CD1c-positive myeloid dendritic cell (primary cell): ENCODE data around the gene GIMAP8.
"Not testable (repeated sequence)": the region's sequence is repeated elsewhere in the genome, so short reads cannot be mapped to it uniquely, and the experiment has no call there.

Source experiments
- DNase-seq: peaks from one replicate; pipeline ENCODE4 v3.0.0-alpha.2; 2016; ENCODE audit errors: extremely low spot score

GIMAP8 gene

DNA sequence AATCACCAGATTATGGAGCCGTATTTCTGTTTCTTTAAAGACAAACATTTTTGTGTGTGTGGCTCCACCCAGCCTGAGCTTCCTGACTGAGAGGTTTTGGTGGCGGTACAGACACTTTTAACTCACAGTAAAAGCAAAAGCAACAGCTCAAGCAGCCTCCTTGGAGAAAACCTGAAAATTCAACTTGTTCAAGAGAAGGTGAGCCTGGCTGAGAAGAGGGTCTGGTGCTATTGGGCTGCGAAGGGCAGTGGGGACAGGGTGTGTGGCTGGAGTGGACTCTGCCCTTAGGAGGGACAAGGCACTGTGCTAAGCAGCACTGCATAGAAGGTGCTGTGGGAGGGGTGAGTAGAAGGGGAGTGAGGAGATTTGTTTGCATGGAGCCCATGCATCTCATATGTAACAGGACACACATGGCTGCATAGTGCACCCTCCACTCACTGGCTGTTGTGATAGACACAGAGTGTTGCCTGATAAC, 64.4 kb downstream of the GIMAP8 start, which contains the start of gene GIMAP7:
Gene GIMAP7 (plus strand): TSS at position 125 of the 475 bp plus-strand sequence. CDS start 5,103 bp downstream, outside the sequence.
- DNase-seq, result peak; percentile 39

DNA sequence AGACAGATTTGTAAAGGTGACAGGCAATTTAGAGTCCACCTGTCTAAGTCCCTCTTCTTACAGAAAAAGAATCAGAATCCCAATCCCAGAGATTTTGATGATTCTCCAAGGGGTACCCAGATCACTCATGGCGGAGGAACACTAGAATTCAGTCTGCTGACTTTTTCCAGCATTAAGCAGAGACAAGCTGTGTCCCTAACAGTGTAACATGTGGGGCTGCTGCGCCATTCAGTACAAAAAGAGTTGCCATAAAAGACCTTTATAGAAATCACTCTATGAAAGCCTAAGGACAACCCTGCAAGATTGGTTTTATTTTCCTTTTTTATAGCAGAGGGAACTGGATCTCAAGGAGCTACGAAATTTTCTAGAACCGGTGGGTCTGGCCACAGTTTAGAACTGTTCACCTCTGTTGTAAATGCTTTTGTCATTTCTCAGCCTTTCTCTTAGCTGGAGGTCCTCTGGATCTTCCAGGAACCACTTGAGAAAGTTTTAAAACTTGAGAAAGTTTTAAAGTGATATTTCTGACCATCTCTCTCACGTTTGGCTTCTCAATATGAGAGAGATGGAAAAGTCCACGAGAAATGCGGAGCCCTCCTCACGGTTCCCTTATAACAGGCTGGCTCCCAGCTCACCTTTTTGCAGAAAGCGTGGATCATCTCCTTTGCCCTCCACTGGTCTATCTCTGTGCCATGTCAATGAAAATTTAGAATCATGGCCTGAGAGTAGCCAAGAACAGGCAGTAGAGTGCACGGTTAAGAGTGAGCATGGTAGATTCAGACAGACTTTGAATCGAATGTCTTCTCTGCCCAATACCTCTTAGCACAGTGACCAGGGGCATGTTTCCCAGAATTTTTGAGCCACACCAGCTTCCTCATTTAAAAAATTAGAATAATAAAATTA, 65.1 kb downstream of the GIMAP8 start:
- DNase-seq, result no peak

DNA sequence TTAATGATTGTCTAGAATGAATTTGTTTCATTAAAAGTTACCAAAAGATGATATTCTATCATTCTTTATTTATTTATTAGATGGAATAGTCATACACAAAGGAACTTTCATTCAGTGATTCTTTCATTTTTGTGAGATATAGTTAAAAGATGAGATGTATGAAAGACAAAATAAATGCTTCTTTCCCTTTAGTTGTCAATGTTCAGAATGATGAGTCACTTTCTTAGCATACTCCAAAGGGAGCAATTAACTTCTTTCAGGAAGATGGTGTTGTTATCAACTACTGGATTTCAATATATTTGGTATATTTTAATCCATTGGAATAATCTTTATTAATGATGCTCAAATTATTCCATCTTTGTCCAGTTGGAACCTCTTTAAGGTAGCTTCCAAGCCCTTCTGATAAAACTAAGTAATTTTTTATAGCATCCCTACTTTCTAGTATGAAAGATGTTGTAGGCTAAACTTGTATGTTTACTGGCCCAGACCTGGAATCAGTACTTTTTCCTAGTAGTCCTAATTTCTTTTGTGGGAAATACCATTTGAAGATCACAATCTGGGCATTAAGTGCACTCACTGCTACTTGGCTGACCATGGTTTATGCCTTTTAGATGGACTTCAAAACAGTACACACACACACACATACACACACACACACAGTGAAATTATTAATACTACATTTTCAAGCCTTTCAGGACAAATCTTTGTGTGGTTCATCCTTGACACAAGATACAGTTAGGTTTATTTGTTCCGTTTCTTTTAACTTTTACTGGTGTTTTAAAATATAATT, 66.7 kb downstream of the GIMAP8 start:
- DNase-seq, result no peak

DNA sequence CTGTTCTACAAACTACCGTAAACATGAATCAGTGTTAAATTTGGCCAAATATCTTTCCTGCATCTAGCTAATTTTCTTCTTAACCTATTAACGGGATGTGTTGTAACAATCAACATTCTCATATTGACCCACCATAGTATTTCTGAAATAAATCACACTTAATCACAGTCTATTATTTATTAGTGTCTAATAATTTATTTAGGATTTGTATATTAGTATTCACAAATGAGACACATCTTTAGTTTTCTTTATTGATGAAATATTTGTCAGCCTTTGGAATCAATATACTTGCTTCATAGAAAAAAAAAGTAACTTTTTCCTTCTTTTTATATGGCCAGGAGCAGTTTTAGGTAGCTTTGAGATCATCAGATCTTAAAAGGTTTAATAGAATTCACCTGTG, 68.9 kb downstream of the GIMAP8 start:
- no peak for DNase-seq

DNA sequence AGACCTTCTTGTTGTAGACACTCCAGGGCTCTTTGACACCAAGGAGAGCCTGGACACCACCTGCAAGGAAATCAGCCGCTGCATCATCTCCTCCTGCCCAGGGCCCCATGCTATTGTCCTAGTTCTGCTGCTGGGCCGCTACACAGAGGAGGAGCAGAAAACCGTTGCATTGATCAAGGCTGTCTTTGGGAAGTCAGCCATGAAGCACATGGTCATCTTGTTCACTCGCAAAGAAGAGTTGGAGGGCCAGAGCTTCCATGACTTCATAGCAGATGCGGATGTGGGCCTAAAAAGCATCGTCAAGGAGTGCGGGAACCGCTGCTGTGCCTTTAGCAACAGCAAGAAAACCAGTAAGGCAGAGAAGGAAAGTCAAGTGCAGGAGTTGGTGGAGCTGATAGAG, 69.7 kb downstream of the GIMAP8 start:
- DNase-seq, result no peak

DNA sequence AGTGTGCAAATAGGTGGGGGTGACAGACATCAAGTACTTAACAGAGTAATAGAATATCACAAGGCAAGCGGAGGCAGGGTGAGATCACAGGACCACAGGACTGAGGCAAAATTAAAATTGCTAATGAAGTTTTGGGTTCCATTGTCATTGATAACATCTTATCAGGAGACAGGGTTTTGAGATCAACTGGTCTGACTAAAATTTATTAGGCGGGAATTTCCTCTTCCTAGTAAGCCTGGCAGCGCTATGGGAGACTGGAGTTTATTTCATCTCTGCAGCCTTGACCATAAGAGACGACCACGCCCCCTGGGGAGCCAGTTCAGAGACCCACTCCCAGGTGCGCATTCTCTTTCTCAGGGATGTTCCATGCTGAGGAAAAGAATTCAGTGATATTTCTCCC, 72.5 kb downstream of the GIMAP8 start:
- DNase-seq, result not testable (repeated sequence)

DNA sequence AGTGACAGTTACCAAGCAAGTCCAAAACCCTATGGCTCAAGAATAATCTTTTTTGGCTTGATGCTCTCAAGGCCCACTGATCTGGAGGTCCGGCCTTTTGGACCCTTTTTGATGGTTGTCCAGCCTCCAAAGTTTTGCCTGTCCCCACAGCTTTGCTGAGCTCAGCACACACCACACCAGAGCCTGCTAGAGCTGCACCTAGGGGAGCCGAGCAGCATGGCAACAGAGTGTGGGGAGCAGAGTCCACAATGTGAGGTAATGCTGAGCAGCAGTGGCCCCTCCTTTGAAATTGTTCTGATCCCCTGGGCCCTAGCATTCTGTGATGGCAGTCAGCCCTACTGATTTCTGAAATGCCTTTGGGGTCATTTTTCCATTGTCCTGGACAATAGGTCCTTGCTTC, 73.6 kb downstream of the GIMAP8 start:
- DNase-seq, result no peak
